Stimulated activated CD4-positive, alpha-beta T cell treated with anti-CD3 and anti-CD28 coated beads, Interleukin-4, amount 100 ng/mL, for 48 hours (primary cell): Measurements from ENCODE around the gene TOP2B.

ENCODE experiments used
- DNase-seq, 2 donors: peaks; one replicate each; pipeline ENCODE4 v3.0.0-alpha.2; 2020; ENCODE audit warnings: low read depth in 2 of 2

The TOP2B gene

GRCh38 chr3:25582242-25582641 lies 82.5 kb downstream of the TOP2B start:
- no peak for DNase-seq

- no peak for DNase-seq
Measured at GRCh38 chr3:25581823-25582222, 82.9 kb downstream of the TOP2B start.

GRCh38 chr3:25581335-25581734 lies 83.4 kb downstream of the TOP2B start:
- no peak for DNase-seq

GRCh38 chr3:25580534-25580933 lies 84.2 kb downstream of the TOP2B start:
- DNase-seq = no peak

- DNase-seq = no peak
Measured at GRCh38 chr3:25578059-25578458, 86.6 kb downstream of the TOP2B start.

GRCh38 chr3:25576831-25577454 lies 87.8 kb downstream of the TOP2B start:
- DNase-seq = no peak

GRCh38 chr3:25576146-25576545 lies 88.6 kb downstream of the TOP2B start:
- no peak for DNase-seq

GRCh38 chr3:25575001-25575400 lies 89.7 kb downstream of the TOP2B start:
- DNase-seq = no peak

GRCh38 chr3:25574172-25574765 lies 90.4 kb downstream of the TOP2B start:
- DNase-seq = no peak

GRCh38 chr3:25573386-25574171 lies 91.1 kb downstream of the TOP2B start:
- DNase-seq = no peak

GRCh38 chr3:25572919-25573385 lies 91.8 kb downstream of the TOP2B start:
- no peak for DNase-seq

- DNase-seq = no peak
Measured at GRCh38 chr3:25572336-25572735, 92.4 kb downstream of the TOP2B start.

- DNase-seq = no peak
Measured at GRCh38 chr3:25571285-25571684, 93.4 kb downstream of the TOP2B start.

GRCh38 chr3:25568525-25569078 lies 96.1 kb downstream of the TOP2B start:
- DNase-seq = no peak

GRCh38 chr3:25567806-25568524 lies 96.7 kb downstream of the TOP2B start:
- DNase-seq = no peak

- no peak for DNase-seq
Measured at GRCh38 chr3:25567388-25567787, 97.3 kb downstream of the TOP2B start.

GRCh38 chr3:25566358-25566920 lies 98.3 kb downstream of the TOP2B start:
- no peak for DNase-seq

GRCh38 chr3:25565807-25566206 lies 98.9 kb downstream of the TOP2B start:
- no peak for DNase-seq

GRCh38 chr3:25564075-25564474 lies 100.6 kb downstream of the TOP2B start:
- no peak for DNase-seq

GRCh38 chr3:25563601-25564000 lies 101.1 kb downstream of the TOP2B start:
- DNase-seq = no peak

- DNase-seq = no peak
Measured at GRCh38 chr3:25558796-25559195, 105.9 kb downstream of the TOP2B start.

- DNase-seq = no peak
Measured at GRCh38 chr3:25558121-25558520, 106.6 kb downstream of the TOP2B start.
